NCI-H510A (cell line): ENCODE results near the gene MRPL49.
A peak's percentile ranks its signal among the peaks of the same experiment; 100 is the strongest.
"Not testable (repeated sequence)": the region's sequence is repeated elsewhere in the genome, so short reads cannot be mapped to it uniquely, and the experiment has no call there.

ENCODE experiments used
- DNase-seq: peaks from one replicate; lab custom pipeline; 2025; lab: John Stamatoyannopoulos, UW

Gene MRPL49

DNA sequence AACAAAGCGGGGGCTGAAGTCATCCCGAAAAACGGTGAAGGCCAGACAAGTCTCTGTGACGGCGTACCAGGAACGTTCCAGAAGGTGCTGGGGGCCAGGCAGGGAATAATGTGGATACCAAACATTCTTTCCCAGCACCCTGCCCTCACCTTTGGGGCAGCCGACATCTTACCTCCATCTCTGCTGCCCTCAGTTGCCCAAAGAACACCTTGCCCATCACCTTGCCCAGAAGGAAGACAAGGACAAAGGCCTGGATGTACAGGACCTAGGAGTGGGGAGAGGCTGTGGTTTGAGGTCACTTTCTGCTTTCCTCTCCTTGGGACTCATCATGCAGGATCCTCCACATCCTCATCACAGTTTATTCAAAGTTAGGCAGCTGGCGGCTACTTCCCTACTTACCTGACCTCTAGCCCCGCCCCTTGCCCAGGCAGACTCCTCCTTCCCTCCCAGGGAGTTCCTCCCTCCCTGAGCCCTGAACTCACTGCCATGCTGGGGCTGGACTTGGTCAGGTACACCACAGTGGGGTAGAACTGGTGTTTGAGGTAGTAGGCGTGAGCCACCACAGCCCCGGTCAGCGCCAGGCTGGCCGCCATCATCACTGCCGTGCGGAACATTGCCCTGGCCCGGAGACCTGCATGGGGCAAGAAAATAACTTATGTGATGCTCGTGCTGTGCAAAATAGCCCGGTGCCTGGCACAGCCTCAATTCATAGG, 11.0 kb downstream of the MRPL49 start:
- peak; percentile 66 for DNase-seq

DNA sequence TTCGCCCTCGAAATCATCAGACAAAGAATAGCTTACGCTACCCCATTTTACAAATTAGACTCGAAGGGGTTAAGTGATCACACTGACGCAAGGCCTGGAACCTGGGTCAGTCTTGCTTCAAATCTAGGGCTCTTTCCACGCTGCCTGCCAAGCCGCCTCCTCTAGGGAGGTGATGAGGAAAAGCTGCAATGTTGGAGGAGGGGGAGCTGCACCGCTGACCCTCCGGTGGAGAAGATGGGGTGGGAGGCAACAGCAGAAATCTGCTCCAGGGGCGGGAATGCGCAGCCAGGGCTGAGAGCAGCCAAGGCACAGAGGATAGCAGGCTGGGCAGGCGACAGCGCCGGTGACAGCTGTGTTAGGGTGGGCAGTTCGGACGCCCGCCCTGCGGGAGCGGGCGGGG, 11.6 kb downstream of the MRPL49 start:
- DNase-seq, result no peak

DNA sequence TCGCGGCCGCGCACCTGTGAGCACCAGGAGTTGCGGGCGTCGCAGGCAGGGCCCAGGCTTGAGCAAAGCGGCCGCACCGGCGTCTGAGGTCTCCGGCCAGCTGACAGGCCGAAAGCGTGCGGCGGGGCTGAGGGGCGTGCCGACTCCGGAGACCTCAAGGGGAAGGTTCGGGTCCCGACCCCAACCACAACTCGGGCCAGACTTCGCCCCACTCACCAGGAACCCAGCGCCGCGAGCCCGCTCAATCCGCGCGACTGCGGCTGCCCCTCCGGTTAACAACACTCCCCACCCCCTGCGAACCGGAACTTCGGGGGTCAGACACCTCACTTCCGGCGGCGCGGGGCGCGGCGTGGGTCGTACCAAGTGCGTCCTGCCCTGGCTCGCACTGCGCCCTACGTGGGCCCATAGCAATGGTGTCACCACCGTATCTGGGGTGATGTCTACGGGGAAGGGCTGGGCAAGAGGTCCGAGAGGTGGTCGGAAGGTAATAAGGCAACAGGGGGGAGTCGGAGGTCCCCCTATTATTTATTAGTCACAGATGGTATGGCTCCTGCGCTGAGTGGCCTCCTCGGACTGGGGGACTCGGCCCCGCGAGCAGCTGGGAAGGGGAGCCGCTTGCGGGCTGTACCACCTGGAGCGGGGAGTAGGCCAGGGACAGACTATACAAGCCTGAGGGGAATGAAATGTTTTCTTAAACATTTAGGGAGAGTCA, 12.3 kb downstream of the MRPL49 start, which contains the start of gene SYVN1:
TSS of gene SYVN1 (minus strand) at position 280 of the 712 bp plus-strand sequence. CDS start 918 bp downstream, outside the sequence.
- DNase-seq, result peak; percentile 86

DNA sequence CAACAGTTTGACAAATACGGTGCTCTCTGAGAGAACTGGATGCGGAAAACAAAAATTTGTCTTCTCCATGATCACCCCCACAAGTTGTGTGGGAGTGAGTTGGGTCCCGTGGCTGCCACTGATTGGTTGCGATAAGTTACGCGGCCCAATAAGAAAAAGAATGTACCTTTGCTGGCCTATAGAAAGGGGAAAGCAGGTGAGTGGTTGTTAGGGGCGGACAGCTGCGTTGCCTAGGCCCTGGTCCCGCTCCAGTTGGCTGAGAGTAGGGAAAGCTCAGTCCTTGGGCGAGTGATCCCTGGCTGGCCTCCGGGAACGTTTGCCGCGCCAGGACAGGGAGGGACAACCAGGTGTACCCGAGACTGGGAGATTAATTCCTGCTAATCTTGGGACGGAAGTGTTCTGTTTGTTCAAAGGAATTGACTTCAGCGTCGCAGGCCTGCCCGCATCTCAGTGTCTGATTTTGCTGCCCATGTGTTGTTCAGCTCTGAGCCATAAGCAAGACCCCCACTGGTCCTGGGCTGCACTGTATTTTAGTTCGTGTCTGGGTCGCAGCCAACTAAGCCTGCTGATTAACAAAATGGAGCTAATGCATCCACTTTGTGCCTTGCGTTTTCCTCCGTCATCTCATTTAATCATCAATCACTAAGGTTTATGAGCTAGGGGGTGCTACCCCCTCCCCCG, 13.0 kb downstream of the MRPL49 start:
- DNase-seq, result peak; percentile 97

DNA sequence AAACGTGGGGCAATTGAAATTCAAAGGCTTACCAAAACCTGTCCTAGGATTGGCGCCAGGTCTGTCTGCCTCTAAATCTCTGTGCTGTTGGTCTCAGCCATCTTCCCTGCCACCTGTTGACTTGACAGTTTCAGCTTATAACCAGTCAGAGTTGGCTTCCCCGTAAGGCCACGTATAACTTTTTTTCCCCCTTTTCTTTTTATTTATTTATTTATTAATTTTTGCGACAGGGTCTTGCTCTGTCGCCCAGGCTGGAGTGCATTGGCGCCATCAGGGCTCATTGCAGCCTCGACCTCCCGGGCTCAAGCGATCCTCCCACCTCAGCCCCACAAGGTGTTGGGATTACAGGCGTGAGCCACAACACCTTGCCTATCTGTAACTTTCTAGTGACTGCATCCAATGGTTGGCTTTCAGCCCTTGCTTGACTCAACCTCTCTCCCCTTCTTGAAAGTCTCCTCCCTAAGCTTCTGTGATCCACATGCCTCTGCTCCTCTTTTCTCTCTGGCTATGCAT, 13.6 kb downstream of the MRPL49 start:
- no peak for DNase-seq

DNA sequence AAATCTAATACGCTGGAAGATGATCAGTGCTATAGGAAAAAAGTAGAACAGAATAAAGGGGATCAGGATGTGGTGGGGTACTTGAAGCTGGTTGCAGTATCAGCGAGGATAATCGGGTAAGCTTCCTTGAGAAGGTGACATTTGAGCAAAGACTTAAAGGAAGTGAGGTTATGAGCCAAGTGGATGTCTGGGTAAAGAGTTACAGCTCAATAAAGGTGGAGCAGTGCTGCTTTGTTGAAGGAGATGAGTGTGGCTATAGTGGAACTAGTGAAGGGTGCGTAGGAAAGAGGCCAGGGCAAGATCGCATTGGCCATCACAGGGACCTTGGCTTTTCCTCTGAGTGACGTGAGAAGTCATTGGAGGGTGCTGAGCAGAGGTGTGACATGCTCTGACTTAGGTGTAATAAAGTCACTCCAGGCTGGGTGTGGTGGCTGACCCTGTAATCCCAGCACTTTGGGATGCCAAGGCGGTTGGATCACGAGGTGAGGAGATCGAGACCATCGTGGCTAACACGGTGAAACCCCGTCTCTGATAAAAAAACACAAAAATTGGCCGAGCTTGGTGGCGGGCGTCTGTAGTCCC, 14.5 kb downstream of the MRPL49 start:
- no peak for DNase-seq

DNA sequence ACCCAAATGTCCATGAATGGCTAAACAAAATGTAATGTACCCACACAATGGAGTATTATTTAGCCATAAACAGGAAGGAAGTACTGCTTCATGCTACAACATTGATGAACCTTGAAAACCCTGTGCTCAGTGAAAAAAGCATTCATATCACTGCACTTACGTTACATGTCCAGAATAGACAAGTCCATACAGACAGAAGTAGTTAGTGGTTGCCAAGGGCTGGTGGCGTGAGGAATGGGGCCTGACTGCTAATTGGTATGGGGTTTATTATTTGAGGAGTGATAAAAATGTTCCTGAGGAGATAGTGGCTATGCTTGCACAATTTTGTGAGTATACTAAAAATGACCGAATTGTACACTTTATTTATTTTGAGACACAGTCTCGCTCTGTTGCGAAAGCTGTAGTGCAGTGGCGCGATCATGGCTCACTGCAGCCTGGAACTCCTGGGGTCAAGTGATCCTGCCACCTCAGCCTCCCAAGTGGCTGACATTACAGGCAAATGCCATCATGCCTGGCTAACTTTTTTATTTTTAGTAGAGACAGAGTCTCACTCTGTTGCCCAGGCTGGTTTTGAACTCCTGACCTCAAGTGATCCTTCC, 19.9 kb downstream of the MRPL49 start:
- DNase-seq, result no peak

DNA sequence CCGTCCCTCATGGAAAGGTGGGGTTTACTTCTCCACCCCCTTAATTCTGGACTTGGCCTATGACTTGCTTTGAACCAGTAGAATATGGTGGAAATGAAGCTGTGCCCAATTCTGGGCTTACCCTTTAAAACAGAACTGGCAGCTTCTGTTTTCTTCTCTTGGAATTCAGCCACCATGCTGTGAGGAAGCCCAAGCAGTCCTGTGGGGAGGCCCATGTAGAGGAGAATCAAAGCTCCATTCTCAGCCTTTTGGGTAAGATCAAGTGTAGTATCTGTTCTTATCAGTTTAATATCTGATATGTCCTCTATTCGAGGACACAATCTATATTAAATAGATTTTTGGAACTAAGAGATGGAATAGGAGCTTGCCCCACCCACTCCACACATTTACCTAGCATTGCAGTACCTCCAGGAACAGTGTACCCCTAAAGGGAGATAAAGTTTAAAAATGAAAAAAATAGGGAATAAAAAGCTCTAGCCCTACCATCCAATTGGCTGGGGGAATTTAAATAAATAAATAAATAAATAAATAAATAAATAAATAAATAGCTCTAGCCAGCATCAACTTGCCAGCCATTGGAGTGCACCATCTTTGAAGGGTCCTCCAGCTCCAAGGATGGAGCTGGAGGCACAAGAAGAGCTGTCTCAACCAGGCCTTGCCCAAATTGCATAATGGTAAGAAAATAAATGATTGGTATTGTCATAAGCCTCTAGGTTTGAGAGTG, 25.4 kb downstream of the MRPL49 start:
- no peak for DNase-seq

DNA sequence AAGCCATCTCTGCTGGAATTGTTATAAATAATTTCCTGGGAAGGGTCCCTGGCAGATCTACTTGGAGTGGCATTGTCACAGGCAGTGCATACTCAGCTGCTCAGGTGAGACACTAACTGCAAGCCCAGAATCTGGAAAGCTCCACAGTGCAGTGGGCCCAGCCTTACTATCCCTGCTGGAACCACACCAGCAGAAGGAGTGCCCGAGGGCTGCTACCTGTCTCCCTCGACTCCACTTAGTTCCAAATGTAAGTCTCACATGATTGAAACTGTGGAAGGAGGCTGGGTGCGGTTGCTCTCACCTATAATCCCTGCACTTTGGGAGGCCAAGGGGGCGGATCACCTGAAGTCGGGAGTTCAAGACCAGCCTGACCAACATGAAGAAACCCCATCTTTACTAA, 26.5 kb downstream of the MRPL49 start:
- no peak for DNase-seq

DNA sequence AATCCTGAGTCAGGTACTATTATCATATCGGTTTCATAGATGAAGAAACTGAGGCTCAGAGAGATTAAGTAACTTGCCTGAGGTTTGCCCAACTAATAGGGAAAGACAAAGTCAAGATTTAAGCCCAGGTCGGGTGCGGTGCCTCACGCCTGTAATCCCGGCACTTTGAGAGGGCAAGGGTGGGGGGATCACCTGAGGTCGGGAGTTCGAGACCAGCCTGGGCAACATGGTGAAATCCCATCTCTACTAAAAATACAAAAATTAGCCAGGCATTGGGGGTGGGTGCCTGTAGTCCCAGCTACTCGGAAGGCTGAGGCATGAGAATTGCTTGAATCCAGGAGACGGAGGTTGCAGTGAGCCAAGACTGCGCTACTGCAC, 28.0 kb downstream of the MRPL49 start:
- not testable (repeated sequence) for DNase-seq

DNA sequence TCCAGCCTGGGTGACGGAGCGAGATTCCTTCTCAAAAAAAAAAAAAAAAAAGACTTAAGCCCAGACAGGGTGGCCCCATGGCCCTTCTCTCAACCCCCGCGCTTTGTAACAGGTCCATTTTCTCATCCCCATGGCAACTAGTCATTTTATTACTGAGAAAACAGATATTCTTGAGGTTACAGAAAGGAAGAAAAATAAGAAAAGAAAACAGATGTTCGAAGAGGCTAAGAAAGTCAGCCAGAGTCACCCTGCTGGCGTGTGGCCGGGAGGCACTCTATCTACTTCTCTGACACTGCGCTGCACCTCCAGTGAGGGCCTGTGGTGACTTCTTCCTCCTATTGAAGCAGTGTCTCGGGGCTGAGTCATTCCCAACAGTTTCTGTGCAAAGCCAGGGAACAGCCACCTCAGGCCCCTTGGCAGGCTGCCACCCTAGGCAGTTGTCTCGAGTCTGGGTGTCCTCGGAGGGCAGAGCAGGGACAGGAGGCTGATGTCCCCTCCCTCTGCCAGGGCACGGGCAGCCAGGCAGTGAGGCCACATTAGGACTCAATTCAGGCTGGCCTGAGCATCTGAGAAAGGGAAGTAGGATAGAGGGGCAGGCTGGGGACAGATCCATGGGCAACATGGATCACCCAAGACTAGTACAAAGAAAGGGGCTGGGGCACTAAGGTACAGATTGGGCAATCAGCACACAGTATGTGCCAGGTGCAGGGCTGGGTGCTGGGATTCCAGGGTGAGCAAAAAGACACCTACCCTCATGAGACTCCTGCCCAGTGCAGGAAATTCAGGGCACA, 28.6 kb downstream of the MRPL49 start:
- DNase-seq, result peak; percentile 65

DNA sequence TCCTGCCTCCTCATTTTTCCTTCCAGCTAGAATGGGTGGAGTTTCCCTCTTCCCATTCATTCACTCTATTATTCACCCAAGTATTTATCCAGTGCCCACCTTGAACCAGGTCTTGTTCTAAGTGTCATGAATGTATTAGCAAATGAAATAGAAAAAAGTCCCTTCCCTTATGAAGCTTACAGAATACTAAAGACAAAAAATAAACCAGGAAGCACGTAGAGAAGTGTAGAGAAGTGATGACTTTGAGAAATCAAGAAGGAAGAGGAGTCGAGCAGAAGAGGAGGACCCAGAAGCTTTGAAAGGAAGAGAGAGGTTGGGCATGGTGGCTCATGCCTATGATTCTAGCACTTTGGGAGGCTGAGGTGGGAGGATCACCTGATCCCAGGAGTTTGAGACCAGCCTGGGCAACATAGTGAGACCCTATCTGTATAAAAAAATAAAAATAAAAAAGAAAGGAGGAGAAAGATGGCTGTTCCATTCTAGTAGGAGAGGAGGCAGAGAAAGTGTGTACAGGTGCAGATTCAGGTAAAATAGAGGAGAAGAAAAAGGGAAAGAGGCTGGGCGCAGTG, 29.3 kb downstream of the MRPL49 start:
- no peak for DNase-seq

DNA sequence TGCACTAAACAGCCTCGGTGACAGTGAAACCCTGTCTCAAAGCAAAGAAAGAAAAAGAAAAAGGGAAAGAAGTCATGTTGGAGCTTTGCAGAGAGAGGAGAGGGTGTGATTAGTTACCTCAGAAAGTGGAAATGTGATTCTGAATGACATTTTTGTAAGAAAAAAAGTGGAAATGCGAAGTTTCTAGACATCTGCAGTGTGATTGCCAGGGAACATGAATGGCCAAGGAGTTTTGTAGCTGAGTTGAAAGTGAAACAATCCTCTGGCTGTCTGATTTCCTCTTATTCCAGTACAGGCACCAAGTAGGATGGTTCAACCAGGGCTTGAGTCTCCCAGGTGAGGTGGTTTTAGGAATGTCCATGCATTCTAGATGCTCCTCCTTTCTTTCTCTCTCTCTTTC, 30.0 kb downstream of the MRPL49 start:
- DNase-seq, result no peak

DNA sequence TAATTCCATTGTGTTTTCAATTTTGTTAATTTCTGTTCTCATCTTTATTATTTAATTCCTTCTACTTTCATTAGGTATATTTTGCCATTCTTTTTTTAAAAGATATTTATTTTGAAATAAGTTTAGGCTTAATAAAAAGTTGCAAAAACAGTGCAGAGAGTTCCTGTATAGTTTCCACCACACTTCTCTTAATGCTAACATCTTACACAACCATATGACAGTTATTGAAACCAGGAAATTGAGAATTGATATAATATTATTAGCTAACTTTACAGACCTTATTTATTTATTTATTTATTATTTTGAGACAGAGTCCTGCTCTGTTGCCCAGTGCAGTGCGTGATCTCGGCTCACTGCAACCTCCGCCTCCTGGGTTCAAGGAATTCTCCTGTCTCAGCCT, 34.1 kb downstream of the MRPL49 start:
- no peak for DNase-seq

DNA sequence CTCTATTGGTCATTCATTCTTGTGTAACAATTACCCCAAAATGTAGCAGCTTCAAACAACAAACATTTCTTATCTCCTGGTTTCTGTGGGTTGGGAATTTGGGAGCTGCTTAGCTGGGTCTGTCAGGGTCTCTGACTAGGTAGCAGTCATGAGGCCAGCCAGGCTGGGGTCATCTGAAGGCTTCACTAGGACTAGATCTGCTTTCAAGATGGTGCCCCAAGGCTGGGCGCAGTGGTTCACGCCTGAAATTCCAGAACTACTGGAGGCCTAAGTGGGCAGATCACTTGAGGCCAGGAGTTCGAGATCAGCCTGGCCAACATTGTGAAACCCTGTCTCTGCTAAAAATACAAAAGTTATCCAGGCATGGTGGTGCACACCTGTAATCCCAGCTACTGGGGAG, 34.8 kb downstream of the MRPL49 start:
- DNase-seq, result no peak

DNA sequence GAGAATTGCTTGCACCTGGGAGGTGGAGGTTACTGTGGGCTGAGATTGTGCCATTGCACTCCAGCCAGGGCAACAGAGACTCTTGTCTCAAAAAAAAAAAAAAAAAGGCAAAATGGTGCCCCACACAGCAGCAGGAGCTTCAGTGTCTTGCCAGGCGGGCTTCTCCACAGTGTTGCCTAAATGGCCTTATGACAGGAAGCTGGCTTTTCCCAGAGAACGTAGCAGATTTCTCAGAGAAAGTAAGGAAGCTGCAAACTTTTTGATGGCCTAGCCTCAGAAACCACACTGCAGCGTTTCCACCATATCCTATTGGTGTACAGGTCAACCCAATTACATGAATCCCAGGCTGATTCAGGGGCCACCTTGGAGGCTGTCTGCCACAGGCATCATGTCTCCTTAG, 35.2 kb downstream of the MRPL49 start:
- no peak for DNase-seq

DNA sequence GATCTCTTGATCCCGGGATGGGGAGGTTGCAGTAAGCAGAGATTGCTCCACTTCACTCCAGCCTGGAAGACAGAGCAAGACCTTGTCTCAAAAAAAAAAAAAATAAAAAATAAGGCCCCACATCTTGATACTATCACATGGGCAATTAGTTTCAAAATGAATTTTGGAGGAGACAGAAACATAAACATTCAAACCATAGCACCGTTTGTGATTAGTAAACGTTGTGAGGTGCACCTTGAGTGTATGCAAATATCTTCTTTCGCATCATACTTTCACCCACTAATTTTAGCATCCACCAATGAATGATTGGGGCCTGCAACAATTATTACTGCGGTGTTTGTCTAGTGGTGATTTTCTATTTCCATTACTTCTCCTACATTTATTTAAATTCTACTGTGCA, 36.9 kb downstream of the MRPL49 start:
- DNase-seq, result no peak

DNA sequence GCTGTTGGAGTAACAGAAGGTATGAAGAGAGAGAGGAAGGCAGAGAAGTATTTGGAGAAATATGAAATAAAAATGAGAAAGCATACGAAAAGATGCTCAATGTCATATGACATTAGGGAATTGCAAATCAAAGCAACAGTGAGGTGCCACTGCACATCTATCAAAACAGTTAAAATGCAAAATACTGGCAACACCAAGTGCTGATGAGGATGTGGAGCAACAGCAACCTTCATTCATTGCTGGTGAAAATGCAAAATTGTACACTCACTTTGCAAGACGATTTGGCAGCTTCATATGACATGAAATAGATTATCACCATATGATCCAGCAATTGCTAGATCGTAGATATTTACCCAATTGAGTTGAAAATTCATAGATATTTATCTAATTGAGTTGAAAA, 38.5 kb downstream of the MRPL49 start:
- no peak for DNase-seq

DNA sequence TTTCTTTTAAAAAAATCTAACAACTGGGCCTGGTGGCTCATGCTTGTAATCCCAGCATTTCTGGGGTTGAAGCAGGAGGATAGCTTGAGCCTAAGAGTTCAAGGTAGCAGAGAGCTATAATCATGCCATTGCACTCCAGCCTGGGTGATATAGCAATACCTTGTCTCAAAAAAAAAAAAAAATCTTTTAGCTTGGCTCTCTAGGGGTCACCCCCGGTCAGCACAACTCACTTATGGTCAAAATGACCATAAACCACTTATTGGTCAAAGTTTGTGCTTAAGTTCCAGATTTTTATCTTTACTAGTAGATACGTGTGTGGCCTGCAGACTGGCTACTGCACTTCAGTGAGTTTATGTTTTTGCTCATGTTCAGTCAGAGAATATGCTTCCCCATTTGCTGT, 41.6 kb downstream of the MRPL49 start:
- no peak for DNase-seq
